Liver (tissue), 9 donors: ENCODE data around the gene NOC4L. TPM values are rescaled to one million over a fixed set of nuclear protein-coding genes. Genes with fewer than 3 reads are reported as not detected.

Experiments used
- DNase-seq: peaks from one replicate; pipeline ENCODE4 v3.0.0-alpha.2; 2017; ENCODE audit warnings: low spot score
- H3K27ac ChIP-seq, 2 donors: one replicate each; pipeline ENCODE4 v1.7.0; 2013; ENCODE audit warnings: inconsistent platforms in 2 of 2, low read length in 2 of 2, control low read depth in 1 of 2, low read depth in 1 of 2, mild to moderate bottlenecking in 1 of 2
- H3K27me3 ChIP-seq, 4 donors: one replicate each; pipeline versions ENCODE4 v1.6.1 to v1.7.0; 2013; ENCODE audit warnings: low read length in 3 of 4, inconsistent platforms in 1 of 4, mild to moderate bottlenecking in 1 of 4, moderate library complexity in 1 of 4; ENCODE audit not compliant: control insufficient read depth in 4 of 4, insufficient read depth in 4 of 4
- H3K36me3 ChIP-seq, 4 donors: one replicate each; pipeline versions ENCODE4 v1.6.1 to v1.7.0; 2013; ENCODE audit warnings: low read length in 3 of 4, mild to moderate bottlenecking in 3 of 4, low read depth in 1 of 4, moderate library complexity in 1 of 4; ENCODE audit not compliant: control insufficient read depth in 4 of 4, insufficient read depth in 3 of 4
- H3K4me1 ChIP-seq, 4 donors: one replicate each; pipeline versions ENCODE4 v1.6.1 to v1.7.0; 2013; ENCODE audit warnings: low read length in 3 of 4, mild to moderate bottlenecking in 3 of 4, moderate library complexity in 1 of 4; ENCODE audit not compliant: control insufficient read depth in 4 of 4, insufficient read depth in 4 of 4
- H3K4me3 ChIP-seq, 3 donors: one replicate each; pipeline versions ENCODE4 v1.6.1 to v1.7.0; 2013; ENCODE audit warnings: low read length in 3 of 3, control low read depth in 1 of 3, low read depth in 1 of 3, mild to moderate bottlenecking in 1 of 3
- H3K9ac ChIP-seq, 2 donors: one replicate each; pipeline ENCODE4 v1.7.0; 2013; ENCODE audit warnings: low read length in 2 of 2, mild to moderate bottlenecking in 2 of 2, moderate library complexity in 2 of 2, control low read depth in 1 of 2, low read depth in 1 of 2
- H3K9me3 ChIP-seq, 4 donors: one replicate each; pipeline versions ENCODE4 v1.6.1 to v1.7.0; 2013; ENCODE audit warnings: low read length in 3 of 4; ENCODE audit not compliant: control insufficient read depth in 4 of 4
- EGR1 ChIP-seq, 2 donors: IDR thresholded peaks; 2 replicates each; pipeline ENCODE4 v1.6.1; 2016 to 2018; ENCODE audit warnings: antibody characterized with exemption in 2 of 2, low read depth in 2 of 2
- FOXA1 ChIP-seq: IDR thresholded peaks from 2 replicates; pipeline ENCODE4 v1.6.1; 2016; ENCODE audit warnings: antibody characterized with exemption
- FOXA2 ChIP-seq: IDR thresholded peaks from 2 replicates; pipeline ENCODE4 v1.6.1; 2016; ENCODE audit warnings: antibody characterized with exemption
- GABPA ChIP-seq, 2 donors: IDR thresholded peaks in 1 of 2; conservative IDR thresholded peaks in 1 of 2; 2 replicates each; pipeline ENCODE4 v1.6.1; 2016; ENCODE audit warnings: antibody characterized with exemption in 2 of 2, mild to moderate bottlenecking in 1 of 2, moderate library complexity in 1 of 2
- HNF4A ChIP-seq, 2 donors: conservative IDR thresholded peaks; 2 replicates each; pipeline ENCODE4 v1.6.1; 2016; ENCODE audit warnings: antibody characterized with exemption in 2 of 2, mild to moderate bottlenecking in 2 of 2
- HNF4G ChIP-seq: IDR thresholded peaks from 2 replicates; pipeline ENCODE4 v1.6.1; 2016; ENCODE audit warnings: antibody characterized with exemption
- JUND ChIP-seq, 2 donors: IDR thresholded peaks; 2 replicates each; pipeline ENCODE4 v1.6.1; 2016; ENCODE audit warnings: antibody characterized with exemption in 2 of 2
- NR2F2 ChIP-seq: IDR thresholded peaks from 2 replicates; pipeline ENCODE4 v1.6.1; 2016; ENCODE audit warnings: antibody characterized with exemption
- RAD21 ChIP-seq, 2 donors: IDR thresholded peaks; 2 replicates each; pipeline ENCODE4 v1.6.1; 2016; ENCODE audit warnings: antibody characterized with exemption in 2 of 2, mild to moderate bottlenecking in 2 of 2
- RXRA ChIP-seq, 2 donors: IDR thresholded peaks; 2 replicates each; pipeline ENCODE4 v1.6.1; 2017 to 2018; ENCODE audit warnings: antibody characterized with exemption in 2 of 2, mild to moderate bottlenecking in 1 of 2
- SP1 ChIP-seq: IDR thresholded peaks from 2 replicates; pipeline ENCODE4 v1.6.1; 2018; ENCODE audit warnings: antibody characterized with exemption, mild to moderate bottlenecking
- TAF1 ChIP-seq: conservative IDR thresholded peaks from 2 replicates; pipeline ENCODE4 v1.6.1; 2016; ENCODE audit warnings: antibody characterized with exemption, mild to moderate bottlenecking
- YY1 ChIP-seq: IDR thresholded peaks from 2 replicates; pipeline ENCODE4 v1.6.1; 2016; ENCODE audit warnings: antibody characterized with exemption, mild to moderate bottlenecking
- WGBS: extraction: QIAGEN DNeasy Blood & Tissue Kit; methylation state at CpG from one replicate; pipeline ENCODE4 v1.1.7; 2013; 5-methylcytosine and 5-hydroxymethylcytosine counted together
- polyA plus RNA-seq, 2 donors: library from polyadenylated mRNA; stranded (reverse) in 1 of 2; unstranded in 1 of 2; fragments of 200-250 nt in 1 of 2; fragments of >200 nt in 1 of 2; fragmentation: Nextera tagmentation in 1 of 2; extraction: Ambion mirVana in 1 of 2; gene quantifications; one replicate each; pipeline versions ENCODE4 v1.2.1 to v1.2.3, GENCODE V29; 2013 to 2015
- total RNA-seq, 2 donors: library from RNA; depleted of rRNA; stranded (reverse); fragments of >200 nt; gene quantifications; one replicate each; pipeline ENCODE4 v1.2.3, GENCODE V29; 2014
- TF ChIP-seq, protein P1 (sequence below): IDR thresholded peaks from 2 replicates; pipeline ENCODE4 v1.6.1; 2016; ENCODE audit warnings: antibody characterized with exemption
- TF ChIP-seq, protein P2 (sequence below): IDR thresholded peaks from 2 replicates; pipeline ENCODE4 v1.6.1; 2016; ENCODE audit warnings: antibody characterized with exemption
- TF ChIP-seq, protein P3 (sequence below): IDR thresholded peaks from 2 replicates; pipeline ENCODE4 v1.6.1; 2016; ENCODE audit warnings: antibody characterized with exemption
- TF ChIP-seq, protein P4 (sequence below): IDR thresholded peaks from 2 replicates; pipeline ENCODE4 v1.6.1; 2016; ENCODE audit warnings: antibody characterized with exemption, mild to moderate bottlenecking
- TF ChIP-seq, protein P5 (sequence below): fragments of 150-350 bp; IDR thresholded peaks from 2 replicates; pipeline ENCODE4 v1.5.1; 2017; ENCODE audit warnings: improper control_type of control experiment, low read depth, low read length; ENCODE audit not compliant: missing input control
- donor health status: healthy.
- donor health status: healthy.
- donor health status: healthy.
- donor health status: healthy.
- donor health status: healthy.

NOC4L gene
- total and polyA plus RNA-seq, 4 donors, result 6.4 to 11.6 (median 8.4) TPM

DNA sequence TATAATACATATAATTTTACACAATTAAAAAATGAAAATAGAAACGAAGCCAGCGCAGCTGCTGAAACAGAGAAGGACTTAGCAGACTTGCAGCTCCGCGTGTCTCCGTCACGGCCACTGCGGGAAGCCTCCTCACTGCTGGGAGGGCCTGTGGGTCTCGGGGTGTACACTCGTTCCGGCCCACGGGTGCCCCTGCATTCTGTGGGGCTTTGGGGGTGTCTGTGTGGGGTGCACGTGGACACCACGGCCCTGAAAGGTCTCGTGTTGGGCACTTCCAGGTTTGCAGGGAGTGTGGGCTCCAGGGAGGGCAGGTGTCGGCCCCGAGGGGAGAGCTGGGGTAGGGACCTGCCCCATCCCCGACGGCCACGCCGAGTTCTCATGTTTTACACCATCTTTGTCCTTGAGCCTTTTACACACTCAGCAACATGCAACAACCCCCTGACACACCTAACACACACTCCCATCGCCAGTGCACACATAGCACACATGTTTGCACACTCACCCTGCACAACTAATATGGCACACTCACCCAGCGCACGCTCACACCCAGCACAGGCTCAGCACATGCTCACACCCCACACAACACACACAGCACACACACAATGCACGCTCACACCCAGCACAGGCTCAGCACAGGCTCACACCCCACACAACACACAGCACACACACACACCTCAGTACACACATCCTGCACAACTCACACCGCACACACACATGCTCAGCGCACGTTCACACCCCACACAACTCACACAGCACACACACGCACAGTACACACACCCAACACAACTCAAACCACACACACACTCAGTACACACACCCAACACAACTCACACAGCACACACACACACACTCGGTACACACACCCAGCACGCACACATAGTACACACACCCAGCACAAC, 36.6 kb downstream of the NOC4L start:
- H3K27ac ChIP-seq, result no peak overlapping the region
- H3K4me1 ChIP-seq, result no peaks in the 10 kb centered on the region
- H3K9me3 ChIP-seq, result peaks cover 0 to 3% (median 0%) of the 10 kb centered on the region in 4 donors
- H3K4me3 ChIP-seq, result no peak overlapping the region
- no peak overlapping the region for H3K9ac ChIP-seq
- peaks cover 0 to 5% (median 0%) of the 10 kb centered on the region in 4 donors for H3K27me3 ChIP-seq
- no peak for DNase-seq
- no peak for TF ChIP-seq NR2F2
- TF ChIP-seq, protein P1, sequence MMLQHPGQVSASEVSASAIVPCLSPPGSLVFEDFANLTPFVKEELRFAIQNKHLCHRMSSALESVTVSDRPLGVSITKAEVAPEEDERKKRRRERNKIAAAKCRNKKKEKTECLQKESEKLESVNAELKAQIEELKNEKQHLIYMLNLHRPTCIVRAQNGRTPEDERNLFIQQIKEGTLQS, result no peak
- TF ChIP-seq JUND (IDR thresholded peaks at IDR 0.05), result no peak
- TF ChIP-seq, protein P2, sequence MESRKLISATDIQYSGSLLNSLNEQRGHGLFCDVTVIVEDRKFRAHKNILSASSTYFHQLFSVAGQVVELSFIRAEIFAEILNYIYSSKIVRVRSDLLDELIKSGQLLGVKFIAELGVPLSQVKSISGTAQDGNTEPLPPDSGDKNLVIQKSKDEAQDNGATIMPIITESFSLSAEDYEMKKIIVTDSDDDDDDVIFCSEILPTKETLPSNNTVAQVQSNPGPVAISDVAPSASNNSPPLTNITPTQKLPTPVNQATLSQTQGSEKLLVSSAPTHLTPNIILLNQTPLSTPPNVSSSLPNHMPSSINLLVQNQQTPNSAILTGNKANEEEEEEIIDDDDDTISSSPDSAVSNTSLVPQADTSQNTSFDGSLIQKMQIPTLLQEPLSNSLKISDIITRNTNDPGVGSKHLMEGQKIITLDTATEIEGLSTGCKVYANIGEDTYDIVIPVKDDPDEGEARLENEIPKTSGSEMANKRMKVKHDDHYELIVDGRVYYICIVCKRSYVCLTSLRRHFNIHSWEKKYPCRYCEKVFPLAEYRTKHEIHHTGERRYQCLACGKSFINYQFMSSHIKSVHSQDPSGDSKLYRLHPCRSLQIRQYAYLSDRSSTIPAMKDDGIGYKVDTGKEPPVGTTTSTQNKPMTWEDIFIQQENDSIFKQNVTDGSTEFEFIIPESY, result no peak
- TF ChIP-seq FOXA1, result no peak
- no peak for TF ChIP-seq FOXA2
- no peak for TF ChIP-seq RAD21 (IDR thresholded peaks at IDR 0.05)
- TF ChIP-seq GABPA (IDR thresholded peaks at IDR 0.05 in 1 of 2, conservative IDR thresholded peaks at IDR 0.05 in 1 of 2), result no peak
- TF ChIP-seq TAF1, result no peak
- TF ChIP-seq EGR1 (IDR thresholded peaks at IDR 0.05; ENCODE audit: low read depth in 2 of 2), result no peak
- TF ChIP-seq, protein P3, sequence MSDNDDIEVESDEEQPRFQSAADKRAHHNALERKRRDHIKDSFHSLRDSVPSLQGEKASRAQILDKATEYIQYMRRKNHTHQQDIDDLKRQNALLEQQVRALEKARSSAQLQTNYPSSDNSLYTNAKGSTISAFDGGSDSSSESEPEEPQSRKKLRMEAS, result no peak
- TF ChIP-seq YY1, result no peak
- TF ChIP-seq RXRA (IDR thresholded peaks at IDR 0.05), result no peak
- TF ChIP-seq, protein P4, sequence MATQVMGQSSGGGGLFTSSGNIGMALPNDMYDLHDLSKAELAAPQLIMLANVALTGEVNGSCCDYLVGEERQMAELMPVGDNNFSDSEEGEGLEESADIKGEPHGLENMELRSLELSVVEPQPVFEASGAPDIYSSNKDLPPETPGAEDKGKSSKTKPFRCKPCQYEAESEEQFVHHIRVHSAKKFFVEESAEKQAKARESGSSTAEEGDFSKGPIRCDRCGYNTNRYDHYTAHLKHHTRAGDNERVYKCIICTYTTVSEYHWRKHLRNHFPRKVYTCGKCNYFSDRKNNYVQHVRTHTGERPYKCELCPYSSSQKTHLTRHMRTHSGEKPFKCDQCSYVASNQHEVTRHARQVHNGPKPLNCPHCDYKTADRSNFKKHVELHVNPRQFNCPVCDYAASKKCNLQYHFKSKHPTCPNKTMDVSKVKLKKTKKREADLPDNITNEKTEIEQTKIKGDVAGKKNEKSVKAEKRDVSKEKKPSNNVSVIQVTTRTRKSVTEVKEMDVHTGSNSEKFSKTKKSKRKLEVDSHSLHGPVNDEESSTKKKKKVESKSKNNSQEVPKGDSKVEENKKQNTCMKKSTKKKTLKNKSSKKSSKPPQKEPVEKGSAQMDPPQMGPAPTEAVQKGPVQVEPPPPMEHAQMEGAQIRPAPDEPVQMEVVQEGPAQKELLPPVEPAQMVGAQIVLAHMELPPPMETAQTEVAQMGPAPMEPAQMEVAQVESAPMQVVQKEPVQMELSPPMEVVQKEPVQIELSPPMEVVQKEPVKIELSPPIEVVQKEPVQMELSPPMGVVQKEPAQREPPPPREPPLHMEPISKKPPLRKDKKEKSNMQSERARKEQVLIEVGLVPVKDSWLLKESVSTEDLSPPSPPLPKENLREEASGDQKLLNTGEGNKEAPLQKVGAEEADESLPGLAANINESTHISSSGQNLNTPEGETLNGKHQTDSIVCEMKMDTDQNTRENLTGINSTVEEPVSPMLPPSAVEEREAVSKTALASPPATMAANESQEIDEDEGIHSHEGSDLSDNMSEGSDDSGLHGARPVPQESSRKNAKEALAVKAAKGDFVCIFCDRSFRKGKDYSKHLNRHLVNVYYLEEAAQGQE, result no peak
- no peak for TF ChIP-seq SP1
- TF ChIP-seq HNF4A (conservative IDR thresholded peaks at IDR 0.05), result no peak
- no peak for TF ChIP-seq HNF4G
- TF ChIP-seq, protein P5, sequence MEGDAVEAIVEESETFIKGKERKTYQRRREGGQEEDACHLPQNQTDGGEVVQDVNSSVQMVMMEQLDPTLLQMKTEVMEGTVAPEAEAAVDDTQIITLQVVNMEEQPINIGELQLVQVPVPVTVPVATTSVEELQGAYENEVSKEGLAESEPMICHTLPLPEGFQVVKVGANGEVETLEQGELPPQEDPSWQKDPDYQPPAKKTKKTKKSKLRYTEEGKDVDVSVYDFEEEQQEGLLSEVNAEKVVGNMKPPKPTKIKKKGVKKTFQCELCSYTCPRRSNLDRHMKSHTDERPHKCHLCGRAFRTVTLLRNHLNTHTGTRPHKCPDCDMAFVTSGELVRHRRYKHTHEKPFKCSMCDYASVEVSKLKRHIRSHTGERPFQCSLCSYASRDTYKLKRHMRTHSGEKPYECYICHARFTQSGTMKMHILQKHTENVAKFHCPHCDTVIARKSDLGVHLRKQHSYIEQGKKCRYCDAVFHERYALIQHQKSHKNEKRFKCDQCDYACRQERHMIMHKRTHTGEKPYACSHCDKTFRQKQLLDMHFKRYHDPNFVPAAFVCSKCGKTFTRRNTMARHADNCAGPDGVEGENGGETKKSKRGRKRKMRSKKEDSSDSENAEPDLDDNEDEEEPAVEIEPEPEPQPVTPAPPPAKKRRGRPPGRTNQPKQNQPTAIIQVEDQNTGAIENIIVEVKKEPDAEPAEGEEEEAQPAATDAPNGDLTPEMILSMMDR, result no peak
- 88% methylated on average over 30 of the region's 30 CpGs for WGBS
- H3K36me3 ChIP-seq, result no peaks in the 10 kb centered on the region
